HG03575 (cell line): Measurements from ENCODE around the gene ZNF670.
"Not testable (repeated sequence)": the region's sequence is repeated elsewhere in the genome, so short reads cannot be mapped to it uniquely, and the experiment has no call there.

Experiments used
- ATAC-seq: cut with Tn5 transposase; IDR thresholded peaks from one replicate; pipeline ENCODE4 v1.9.1; 2021; ENCODE audit not compliant: unreplicated experiment, insufficient number of reproducible peaks, low FRiP score; ENCODE audit errors: extremely low read depth

Gene ZNF670

DNA sequence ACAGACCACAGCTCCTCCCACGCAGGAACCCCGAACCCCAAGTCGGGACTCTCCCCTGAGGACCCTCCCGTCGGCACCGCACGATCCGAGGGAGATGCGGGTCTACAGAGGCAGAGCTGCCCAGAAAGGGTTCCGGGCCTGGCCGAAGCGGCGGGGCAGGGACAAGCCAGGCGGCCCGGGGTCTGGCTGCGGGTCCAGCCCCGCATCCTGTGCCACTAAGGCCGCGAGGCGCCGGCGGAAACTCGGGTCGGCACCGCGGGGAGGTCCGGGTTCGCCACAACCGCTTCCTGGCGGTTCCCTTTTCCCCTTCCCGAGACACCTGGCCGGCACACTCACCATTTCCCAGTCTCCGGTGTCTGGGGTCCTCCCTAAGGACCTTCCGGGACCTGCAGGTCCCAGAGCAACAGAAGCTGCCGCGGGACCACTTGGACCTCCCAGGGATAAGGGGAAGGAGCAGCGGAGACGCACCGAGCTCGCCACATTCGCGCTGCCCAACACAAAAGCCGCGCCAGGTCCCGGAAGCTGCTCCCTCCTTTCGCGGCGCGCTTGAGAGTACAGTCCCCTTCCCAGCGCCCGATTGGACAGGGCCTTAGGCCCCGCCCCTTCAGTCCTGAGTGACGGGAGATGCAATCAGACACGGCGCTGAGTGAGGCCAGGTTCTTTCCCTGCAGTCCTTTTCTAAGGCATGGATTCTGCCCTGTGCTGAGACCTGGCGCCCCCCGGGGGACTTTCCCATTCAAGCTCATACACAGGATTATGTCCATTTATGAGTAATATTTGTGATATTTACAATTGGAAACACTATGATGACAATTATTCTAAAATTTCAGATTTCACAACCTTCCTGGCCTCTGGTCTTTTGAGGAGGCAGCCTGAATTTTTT lies at the start of gene ZNF670:
Gene ZNF670 (minus strand): TSS at position 554 of the 883 bp plus-strand sequence. CDS start 215 bp downstream, at position 339.
- ATAC-seq: peak; percentile 95

DNA sequence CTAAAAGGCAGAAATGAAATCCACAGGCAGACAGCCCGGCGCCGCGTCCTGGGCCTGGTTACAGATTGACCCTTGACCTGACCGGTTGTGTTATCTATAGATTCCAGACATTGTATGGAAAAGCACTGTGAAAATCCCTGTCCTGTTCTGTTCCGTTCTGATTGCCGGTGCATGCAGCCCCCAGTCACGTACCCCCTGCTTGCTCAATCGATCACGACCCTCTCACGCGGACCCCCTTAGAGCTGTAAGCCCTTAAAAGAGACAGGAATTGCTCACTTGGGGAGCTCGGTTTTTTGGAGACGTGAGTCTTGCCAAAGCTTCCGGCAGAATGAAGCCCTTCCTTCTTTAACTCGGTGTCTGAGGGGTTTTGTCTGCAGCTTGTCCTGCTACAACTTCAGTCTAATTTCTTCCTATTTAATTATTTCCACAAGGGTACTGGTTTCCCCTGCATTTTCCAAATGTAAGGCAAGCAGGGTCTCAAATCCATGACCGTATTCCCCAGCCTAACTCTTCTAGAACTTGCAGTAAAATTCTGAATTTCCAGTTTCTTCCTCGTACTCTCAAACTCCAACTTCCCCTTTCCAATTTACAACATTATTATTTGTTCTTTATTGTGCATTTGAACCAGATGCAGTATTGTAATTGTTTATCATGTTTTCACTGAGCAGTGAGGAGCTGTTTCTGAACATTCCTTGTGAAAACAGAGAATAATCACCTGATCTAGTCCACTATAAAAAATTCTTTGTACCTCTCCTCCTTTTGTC lies 49.1 kb upstream of the ZNF670 start:
- not testable (repeated sequence) for ATAC-seq

DNA sequence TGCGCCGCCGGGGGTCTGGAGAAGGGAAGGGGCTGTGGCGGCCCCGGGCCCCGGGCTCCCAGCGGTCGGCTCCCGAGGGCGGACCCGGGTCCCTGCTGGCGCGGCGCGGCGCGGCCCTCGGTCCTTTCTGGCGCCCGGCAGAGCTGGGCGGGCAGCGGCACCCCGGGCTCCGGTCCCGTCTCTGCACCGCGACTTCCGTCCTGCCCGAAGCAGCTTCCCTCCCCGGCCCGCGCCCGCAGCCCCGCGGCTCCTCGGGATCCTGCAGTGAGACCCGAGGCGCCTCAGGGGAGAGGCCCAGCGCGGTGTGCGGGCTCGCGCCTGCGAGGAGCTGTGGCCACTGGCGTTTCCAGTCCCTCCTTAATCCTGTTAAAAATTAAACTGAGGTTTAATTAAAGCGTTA lies 48.0 kb upstream of the ZNF670 start:
- peak; percentile 2 for ATAC-seq

DNA sequence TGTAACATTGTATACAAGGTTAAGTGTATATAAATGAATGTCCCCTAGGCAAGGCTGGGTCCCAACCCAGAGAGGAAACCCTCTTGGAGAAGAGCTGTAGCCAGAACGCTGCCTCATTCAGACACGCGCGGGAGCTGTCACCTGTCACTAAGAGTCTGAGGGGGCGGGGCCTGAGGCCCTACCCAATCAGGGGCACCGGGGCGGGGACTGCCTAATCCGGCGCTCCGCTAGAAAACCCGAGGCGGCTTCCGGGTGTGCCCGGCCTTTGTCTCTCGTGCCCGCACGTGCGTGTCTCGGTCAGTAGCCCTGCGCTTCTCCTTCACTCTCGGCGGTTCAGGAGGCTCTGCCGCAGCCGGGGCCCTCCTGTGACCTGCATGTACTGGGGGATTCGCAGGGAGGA lies 47.6 kb upstream of the ZNF670 start:
- peak; percentile 95 for ATAC-seq

DNA sequence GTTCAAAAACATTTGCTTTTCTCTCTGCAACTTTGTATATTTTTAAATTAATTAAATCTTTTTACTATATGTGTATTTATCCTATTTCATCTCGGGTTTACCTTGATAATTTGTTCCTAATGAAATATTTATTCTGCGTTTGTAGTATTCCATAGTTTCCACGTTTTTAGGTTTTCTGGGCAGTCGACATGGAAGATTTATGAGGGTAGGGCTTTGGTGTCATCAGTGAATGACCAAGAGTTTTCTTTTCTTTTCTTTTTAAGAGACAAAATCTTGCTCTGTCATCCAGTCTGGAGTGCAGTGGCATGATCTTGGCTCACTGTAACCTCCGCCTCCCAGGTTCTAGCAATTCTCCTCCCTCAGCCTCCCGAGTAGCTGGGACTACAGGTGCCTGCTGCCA lies 42.8 kb upstream of the ZNF670 start:
- no peak for ATAC-seq

DNA sequence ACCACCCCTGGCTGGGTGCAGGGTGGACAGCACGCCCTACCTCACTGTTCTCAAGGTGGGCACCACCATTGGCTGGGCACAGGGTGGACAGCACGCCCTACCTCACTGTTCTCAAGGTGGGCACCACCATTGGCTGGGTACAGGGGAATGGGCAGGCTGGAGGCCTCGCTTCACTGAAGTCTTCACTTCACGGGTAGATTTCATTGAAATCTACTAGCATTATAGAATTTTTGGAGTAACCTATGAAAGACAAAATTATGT lies 41.7 kb upstream of the ZNF670 start:
- not testable (repeated sequence) for ATAC-seq

DNA sequence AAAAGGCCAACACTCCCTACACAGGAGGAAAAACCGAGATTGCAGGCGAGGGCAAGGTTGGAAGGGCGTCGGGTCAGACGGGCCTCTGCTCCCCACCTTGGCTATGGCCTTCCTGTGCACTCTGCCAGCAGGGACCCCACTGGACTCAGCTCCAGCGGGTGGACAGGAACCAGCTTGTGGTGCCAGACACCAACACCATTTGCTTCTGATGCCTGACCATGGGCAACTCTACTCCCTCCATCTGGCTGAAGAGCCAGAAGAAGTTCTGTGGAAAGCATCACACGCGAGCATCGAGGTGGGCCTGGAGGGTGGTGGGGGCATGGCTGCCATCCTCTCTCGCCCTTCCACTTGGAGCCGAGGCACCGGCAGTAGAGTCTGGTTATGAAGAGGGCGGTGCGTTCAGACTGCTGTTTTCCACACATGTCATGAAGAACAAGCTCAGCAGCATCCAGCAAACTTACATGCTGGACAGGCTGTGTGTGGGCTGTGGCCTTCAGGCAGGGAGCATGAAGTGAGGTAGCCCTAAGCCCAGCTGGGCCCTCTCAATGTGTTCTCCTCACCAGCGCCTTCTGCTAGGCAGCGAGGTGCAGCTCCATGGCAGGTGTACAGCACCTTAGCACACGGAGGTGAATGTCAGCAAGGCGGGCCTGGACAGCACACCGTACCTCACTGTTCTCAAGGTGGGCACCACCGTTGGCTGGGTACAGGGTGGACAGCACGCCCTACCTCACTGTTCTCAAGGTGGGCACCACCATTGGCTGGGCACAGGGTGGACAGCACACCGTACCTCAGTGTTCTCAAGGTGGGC lies 41.2 kb upstream of the ZNF670 start:
- no peak for ATAC-seq

DNA sequence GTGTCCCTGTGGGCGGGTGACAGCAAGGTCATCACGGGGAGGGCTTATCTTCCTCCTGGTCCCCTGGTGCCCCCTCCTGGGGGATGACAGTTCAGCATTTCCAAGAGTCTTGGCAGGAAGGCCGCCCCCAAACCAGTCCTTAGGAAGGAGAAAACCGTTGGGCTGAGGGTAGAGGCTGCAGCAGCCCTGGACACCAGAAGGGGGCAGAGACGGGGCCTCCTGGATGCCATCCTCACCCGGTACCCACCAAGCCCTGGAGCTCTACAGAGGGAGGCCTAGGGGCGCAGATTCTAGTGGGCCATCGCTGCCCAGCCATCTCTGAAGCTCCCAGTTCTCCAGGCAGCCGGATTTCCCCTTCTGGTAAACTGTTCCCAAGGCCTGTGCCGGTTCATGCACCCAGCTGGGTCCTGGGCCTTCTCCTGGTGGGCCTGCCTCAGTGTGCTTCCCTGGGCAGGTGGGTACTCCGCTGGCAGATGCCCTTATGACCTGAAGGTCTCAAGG lies 40.4 kb upstream of the ZNF670 start:
- no peak for ATAC-seq

DNA sequence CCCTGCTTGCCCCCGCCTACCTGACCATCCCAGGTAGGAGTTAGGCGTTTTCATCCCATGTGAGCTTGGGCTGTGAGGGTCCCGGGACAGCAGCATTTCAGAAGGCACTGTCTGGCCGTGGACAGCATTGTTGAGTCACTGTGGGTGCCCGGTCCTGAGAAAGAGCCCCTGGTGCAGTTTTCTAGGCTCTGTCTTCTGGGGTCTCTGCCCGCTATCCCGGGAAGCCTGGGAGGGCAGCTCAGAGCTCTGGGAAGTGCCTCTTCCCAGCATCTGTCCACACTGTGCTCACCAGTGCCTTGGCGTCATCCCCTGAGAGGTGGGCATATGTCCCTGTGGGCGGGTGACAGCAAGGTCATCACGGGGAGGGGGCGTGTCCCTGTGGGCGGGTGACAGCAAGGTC lies 36.9 kb upstream of the ZNF670 start:
- no peak for ATAC-seq

DNA sequence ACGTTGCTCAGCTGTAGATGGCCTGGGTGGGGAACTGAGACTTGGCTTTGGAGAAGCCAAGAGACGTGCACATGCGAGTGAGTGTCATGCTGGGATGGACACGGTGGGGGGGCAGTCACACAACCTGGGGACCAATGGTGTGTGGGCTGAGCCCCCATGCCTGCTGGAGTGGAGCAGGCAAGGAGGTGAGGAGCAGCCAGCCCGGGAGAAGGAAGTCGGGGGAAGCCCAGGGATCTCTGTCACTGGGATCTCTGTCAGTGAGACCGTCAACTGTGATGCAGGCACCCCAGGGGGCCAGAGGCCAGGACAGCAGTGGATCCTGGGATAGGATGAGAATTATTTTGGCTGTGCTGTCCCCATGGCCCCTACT lies 36.5 kb upstream of the ZNF670 start:
- ATAC-seq: no peak

DNA sequence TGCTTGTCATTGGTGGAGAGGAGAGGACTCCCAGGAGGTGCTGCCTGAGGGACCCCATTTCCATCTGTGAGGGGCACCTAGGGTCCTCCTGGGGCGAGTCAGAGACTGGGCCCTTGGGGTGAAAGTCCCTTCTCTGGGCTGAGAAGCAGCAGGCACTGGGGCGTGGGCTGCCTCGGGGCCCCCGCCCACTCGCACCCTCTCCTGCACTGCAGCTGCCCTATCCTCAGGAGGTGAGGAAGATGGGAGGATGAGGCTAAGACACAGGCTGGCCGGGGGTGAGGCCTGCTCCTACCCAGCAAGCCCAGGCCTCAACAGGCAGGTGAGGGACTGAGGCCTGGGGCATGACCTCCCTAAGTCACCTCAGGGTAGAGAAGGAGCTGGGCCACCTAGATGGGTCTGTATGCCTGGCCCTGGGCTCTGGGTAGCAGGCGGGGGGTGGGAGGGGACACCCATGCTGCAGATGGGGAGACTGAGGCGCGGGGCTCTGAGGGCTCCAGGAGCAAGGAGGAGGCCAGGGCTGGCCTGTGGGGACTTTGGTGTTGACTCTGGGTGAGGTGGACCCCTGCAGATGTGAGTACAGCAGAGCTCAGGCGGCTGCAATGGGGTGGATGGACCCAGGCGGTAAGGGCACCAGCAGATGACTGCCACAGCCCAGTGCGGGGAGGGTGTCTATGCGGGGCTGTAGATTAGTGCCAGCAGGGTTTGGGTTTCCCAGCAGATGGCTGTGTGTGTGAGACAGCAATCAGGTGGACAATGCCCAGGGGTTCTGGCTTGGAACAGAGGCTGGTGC lies 35.9 kb upstream of the ZNF670 start:
- no peak for ATAC-seq

DNA sequence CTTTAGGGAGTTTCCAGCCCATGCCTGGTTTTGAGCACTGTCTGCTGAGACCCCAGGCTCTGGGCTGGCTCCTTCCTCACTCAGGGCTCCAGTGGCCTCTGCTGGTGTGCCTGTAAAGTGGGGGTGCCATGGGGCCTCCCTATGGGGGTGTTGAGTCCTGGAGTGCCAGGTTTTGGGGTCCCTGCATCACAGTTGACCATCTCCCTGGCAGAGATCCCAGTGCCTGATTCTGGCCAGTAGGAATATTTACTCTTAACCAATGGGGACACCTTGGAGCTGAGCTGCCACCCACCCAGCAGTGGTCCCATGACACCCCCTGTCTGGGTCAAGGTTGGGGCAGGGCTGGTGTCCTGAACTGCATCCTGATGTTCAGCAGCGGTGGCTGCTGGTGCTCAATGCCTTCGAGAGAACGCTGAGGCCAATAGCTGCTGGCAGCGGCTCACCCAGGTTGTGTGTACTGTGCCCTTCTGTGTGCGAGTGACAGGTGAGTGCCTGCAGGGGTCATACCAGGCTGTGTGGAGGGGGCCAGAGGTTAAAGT lies 35.2 kb upstream of the ZNF670 start:
- ATAC-seq: no peak

DNA sequence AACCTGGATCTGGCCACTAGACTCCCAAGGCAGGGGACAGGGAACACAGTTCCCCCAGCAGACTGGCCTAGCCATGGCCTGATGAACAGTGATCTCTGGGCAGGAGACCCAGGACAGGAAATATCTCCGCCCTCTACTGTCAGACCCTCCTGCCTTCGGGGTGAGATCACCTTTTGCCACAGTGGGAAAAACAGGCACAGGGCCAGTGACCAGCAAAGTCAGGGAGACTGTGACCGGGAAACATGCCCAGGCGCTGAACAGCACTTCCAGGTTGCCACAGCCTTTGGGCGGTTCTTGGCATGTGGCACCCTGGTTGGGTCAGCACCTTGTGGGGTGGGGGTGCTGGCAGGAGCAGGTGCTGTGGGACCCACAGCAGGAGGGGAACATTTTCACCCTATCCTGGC lies 34.5 kb upstream of the ZNF670 start:
- no peak for ATAC-seq

DNA sequence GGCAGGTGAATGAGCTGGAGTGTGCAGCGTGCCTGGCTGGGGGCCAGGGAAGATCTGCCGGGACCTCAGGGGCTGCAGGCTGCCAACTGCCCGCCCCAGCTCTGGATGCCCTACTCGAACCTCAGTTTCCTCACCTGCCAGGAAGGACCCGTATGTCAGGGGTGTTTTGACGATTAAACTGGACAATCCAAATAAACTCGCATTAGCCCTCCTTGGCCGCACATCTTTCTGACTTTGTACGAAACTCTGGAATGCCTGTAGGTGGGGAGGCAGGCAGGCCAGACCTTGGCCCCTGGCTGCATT lies 33.8 kb upstream of the ZNF670 start:
- no peak for ATAC-seq

DNA sequence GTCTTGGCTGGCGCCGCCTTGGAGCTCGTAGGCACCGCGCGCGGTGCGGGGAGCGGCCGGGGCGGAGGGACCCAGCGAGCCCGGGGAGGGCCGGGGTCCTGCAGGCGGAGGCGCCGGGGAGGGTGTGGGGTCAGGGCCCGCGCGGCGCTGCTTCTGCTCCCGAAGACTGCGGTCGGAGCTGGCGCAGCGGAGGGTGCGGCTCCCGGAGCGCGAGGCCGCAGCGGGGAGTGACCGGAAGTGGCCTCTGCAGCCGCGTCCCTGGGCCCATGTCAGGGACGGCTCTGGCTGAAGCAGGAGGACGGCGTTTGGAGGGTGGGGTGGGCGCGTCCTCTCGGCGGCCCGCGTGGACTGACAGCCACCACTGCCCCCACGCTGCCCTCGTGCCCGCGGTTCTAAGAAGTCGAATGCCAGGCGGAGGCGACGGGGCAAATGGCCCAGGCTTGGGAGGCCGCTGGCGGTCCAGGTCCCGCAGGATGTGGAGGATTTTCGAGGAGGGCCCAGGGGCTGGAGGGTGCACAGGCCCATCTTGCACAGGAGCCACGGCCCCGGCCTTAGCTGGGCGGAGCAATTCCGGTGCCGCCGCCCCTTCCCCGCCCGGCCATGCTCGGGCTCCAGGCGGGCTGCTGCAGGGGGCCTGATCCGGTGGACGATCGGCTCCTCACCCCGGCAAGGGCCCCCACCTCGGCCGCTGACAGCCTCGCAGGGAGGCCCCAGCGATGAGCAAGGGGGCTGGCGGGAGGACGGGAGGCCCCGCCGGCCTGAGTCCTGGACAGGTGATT lies 33.3 kb upstream of the ZNF670 start:
- ATAC-seq: no peak

DNA sequence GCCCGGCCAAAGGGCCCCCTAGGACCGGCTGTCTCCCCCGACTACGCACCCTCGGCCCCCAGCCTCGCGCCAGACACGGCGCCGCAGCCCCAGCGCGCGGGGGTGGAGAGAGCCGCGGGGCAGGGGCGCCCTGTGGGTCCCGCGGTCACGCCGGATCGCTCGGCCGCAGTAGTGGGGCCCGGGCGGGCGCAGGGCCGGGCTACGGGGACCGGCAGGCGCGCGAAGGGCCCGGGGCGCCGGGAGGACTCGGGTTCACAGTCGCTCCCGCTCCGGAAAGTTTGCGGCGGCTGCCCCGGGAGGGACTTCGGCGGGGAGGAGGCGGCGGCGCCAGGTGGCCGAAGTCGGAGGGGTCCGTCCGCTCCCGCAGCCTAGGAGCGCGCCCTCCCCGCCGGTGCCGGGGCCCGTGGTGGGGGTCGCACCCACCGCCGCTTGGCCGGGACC lies 32.7 kb upstream of the ZNF670 start:
- ATAC-seq: no peak

DNA sequence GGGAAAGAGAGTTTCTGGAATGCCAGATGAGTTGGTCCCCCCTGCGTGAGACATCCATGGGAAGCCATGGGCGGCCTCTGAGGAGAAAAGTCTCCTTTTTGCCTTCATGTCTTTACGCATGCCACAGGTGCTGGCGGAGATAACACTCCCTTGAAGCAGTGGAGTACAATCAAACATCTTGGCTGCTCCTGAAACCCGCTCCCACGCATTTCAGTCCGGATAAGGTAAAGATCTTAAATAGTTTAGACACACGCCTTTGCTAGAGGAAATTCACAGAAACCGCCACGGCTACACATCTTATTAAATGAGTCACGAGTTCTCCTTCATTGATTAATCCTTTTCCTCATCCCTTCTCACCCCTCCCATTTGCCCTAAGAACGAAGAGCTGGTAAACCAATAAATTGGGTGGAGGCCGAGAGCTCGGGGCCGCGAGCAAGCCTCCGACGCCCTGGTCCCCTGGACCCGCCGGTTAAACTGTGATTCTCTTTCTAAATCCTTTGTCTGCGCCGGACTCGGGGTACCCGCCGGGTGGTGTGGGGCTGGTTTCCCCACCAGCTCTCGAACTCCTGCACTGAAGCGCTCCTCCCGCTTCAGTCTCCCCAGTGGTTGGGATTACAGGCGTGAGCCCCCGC lies 32.1 kb upstream of the ZNF670 start:
- ATAC-seq: no peak

DNA sequence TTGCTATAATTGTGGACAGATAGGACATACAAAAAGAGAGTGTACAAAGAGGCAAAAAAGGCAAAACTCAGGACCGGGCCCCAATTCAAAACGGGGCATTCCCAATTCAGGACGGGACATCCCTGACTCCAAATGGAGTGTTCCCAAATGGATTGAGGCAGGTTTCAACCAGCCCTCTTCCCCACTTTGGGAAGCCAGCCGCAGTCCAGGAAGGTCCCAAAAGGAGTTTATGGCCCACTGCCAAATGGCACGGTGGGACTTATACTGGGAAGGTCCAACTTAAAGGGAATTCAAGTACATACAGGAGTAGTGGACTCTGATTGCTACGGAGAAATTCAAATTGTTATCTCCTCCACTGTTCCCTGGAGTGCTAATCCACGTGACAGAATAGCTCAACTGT lies 29.1 kb upstream of the ZNF670 start:
- ATAC-seq: no peak
